Lower leg skin (tissue), 3 donors: ENCODE data around the gene GPR55.

ENCODE experiments used
- CTCF ChIP-seq, 3 donors: fragments of 450-650 bp; IDR thresholded peaks; one replicate each; pipeline ENCODE4 v1.5.1; 2016; ENCODE audit warnings: antibody characterized with exemption in 3 of 3, mild to moderate bottlenecking in 3 of 3, moderate library complexity in 2 of 3
- POLR2A ChIP-seq, 2 donors: fragments of 450-650 bp; IDR thresholded peaks; one replicate each; pipeline ENCODE4 v1.6.1; 2016 to 2017; ENCODE audit warnings: antibody characterized with exemption in 2 of 2, mild to moderate bottlenecking in 1 of 2, moderate library complexity in 1 of 2

GRCh38 chr2:230909841-230910545, 15.0 kb downstream of the GPR55 start:
- TF ChIP-seq CTCF (IDR thresholded peaks at IDR 0.05) (no peak), POLR2A (IDR thresholded peaks at IDR 0.05) (no peak)
